Activated CD8-positive, alpha-beta memory T cell treated with anti-CD3 and anti-CD28 coated beads, Interleukin-2, amount 10 ng/mL, durations not matched to agents 7 days and 5 days (primary cell): Measurements from ENCODE around the gene CACNA1B. TPM values are rescaled to one million over a fixed set of nuclear protein-coding genes. Genes with fewer than 3 reads are reported as not detected.
"Not testable (repeated sequence)": the region's sequence is repeated elsewhere in the genome, so short reads cannot be mapped to it uniquely, and the experiment has no call there.

ENCODE experiments used
- ATAC-seq: fragments of 150-1000 bp; cut with Tn5 transposase; one replicate; pipeline ENCODE4 v1.10.0; 2021; ENCODE audit warnings: moderate library complexity
- CTCF ChIA-PET: fragments of 350-600 bp; sonication (Branson Sonifier 250); formaldehyde crosslinking; loops from one replicate; lab custom pipeline; 2021; ENCODE audit warnings: antibody characterized with exemption; lab: Charles Lee
- DNase-seq: peaks from one replicate; pipeline ENCODE4 v3.0.0-alpha.2; 2020
- H3K27ac Mint-ChIP-seq: one replicate; pipeline ENCODE4 v1.8.0; 2021; ENCODE audit warnings: mild to moderate bottlenecking, mixed read lengths
- H3K27me3 Mint-ChIP-seq: one replicate; pipeline ENCODE4 v1.8.0; 2021; ENCODE audit warnings: mixed read lengths
- H3K36me3 Mint-ChIP-seq: one replicate; pipeline ENCODE4 v1.8.0; 2021; ENCODE audit warnings: mild to moderate bottlenecking, mixed read lengths
- H3K4me1 Mint-ChIP-seq: one replicate; pipeline ENCODE4 v1.8.0; 2021; ENCODE audit warnings: mixed read lengths
- H3K4me3 Mint-ChIP-seq: one replicate; pipeline ENCODE4 v1.8.0; 2021; ENCODE audit warnings: mild to moderate bottlenecking, moderate library complexity, mixed read lengths
- H3K9me3 Mint-ChIP-seq: one replicate; pipeline ENCODE4 v1.8.0; 2022; ENCODE audit warnings: low read depth, mixed read lengths
- total RNA-seq, 2 experiments: library from RNA; stranded (reverse); gene quantifications; one replicate each; pipeline ENCODE4 v1.2.3, GENCODE V29; 2021

Gene CACNA1B
- total RNA-seq, 2 experiments from 2014 or later, result not detected

- H3K4me3 Mint-ChIP-seq, result no peak overlapping the region
- ATAC-seq, result no peak
Observed at GRCh38 chr9:137875354-137875753, 2.2 kb upstream of the CACNA1B start.

GRCh38 chr9:137875846-137876245 lies 1.7 kb upstream of the CACNA1B start:
- Mint-ChIP-seq H3K36me3 (peaks cover 3% of the 10 kb centered on the region), H3K4me1 (no peaks in the 10 kb centered on the region), H3K27ac (no peak overlapping the region), H3K9me3 (no peaks in the 10 kb centered on the region), H3K27me3 (peaks cover 6% of the 10 kb centered on the region), H3K4me3 (no peak overlapping the region)
- no peak for DNase-seq
- CTCF ChIA-PET, result no interaction called here
- ATAC-seq, result no peak

More at GRCh38 chr9:137875354-137875753, 2.2 kb upstream of the CACNA1B start:
- Mint-ChIP-seq H3K27me3 (peaks cover 6% of the 10 kb centered on the region), H3K4me1 (no peaks in the 10 kb centered on the region), H3K36me3 (peaks cover 3% of the 10 kb centered on the region), H3K27ac (no peak overlapping the region), H3K9me3 (no peaks in the 10 kb centered on the region)
- DNase-seq, result no peak
- CTCF ChIA-PET, result no interaction called here

DNA sequence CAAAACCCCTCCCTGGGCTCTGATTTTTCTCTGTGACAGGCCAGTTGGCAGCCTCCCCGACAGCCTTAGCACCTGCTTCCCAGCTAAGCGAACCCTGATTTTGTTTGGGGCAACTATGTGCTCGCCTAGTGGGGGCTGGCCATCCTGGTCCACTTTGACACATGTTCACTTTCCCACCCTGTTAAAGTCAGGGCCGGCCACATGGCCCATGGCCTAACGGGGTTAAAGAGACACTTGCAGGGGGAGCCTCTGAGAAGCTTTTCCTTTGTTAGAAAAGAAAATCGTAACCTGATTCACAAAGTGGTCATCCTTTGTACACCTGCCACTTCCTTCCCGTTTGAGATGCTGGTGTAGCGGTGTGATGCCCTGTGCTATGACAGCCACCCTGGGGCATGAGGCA lies 1.3 kb upstream of the CACNA1B start:
- Mint-ChIP-seq H3K4me3 (no peak overlapping the region), H3K27me3 (peaks cover 6% of the 10 kb centered on the region), H3K4me1 (no peaks in the 10 kb centered on the region), H3K9me3 (no peaks in the 10 kb centered on the region), H3K27ac (no peak overlapping the region), H3K36me3 (peaks cover 3% of the 10 kb centered on the region)
- CTCF ChIA-PET, result no interaction called here
- ATAC-seq (no peak), DNase-seq (no peak)

DNA sequence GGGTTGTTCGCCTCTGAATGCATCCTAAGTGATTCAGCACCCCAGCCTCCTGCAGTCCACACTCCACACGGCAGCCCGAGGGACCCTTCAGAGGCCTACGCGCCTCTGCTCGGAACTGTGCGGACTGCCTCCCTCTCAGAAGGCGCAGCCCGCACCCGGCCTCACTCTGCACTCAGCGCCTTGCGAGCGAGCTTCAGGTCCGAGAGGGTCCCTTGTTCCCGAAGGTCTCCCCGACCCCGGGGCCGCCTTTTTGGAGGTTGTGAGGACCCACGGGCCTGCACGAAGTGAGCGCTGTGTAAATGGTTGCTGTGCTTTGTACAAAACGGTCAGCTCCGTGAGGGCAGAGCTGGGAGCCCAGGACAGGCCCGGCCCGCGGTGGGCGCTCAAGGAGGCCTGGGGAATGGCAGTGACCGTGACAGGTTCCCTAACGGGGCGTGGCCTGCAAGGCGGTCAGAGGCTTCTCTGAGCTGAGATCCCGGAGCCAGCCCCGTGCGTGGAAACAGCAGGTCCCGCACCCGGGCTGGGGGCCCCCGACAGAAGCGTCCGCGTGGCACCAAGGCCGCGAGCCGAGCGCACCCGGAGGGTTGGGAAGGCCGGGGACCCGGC lies 698 bp upstream of the CACNA1B start:
- CTCF ChIA-PET, result no interaction called here
- no peak overlapping the region for H3K4me3 Mint-ChIP-seq
- peaks cover 3% of the 10 kb centered on the region for H3K36me3 Mint-ChIP-seq
- H3K27ac Mint-ChIP-seq, result no peak overlapping the region
- peaks cover 6% of the 10 kb centered on the region for H3K27me3 Mint-ChIP-seq
- H3K9me3 Mint-ChIP-seq, result no peaks in the 10 kb centered on the region
- no peak for DNase-seq
- H3K4me1 Mint-ChIP-seq, result no peaks in the 10 kb centered on the region
- ATAC-seq, result no peak

- Mint-ChIP-seq H3K36me3 (peaks cover 3% of the 10 kb centered on the region), H3K4me1 (no peaks in the 10 kb centered on the region), H3K27me3 (peaks cover 6% of the 10 kb centered on the region), H3K9me3 (no peaks in the 10 kb centered on the region), H3K4me3 (no peak overlapping the region), H3K27ac (no peak overlapping the region)
- DNase-seq, result no peak
- CTCF ChIA-PET, result no interaction called here
- ATAC-seq, result peak; percentile 57
Observed at GRCh38 chr9:137878146-137878941, 762 bp downstream of the CACNA1B start.

DNA sequence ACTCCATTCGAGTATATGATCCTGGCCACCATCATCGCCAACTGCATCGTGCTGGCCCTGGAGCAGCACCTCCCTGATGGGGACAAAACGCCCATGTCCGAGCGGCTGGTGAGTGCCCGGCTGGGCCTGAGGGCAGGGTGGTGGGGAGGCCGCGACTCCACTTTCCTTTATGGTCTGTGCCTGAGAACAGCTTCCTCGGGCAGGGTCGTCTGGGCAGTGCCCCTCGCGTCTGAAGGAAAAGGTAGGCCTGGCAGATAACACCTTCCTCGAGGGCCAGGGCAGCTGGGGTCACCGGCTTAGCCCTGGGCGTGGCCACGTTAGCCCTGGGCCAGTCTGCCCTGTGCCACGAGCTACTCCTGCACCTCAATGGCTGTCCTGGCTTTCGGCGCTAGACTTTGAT lies 1.5 kb downstream of the CACNA1B start:
- CTCF ChIA-PET, result no interaction called here
- H3K36me3 Mint-ChIP-seq, result peaks cover 3% of the 10 kb centered on the region
- H3K4me1 Mint-ChIP-seq, result no peaks in the 10 kb centered on the region
- peaks cover 6% of the 10 kb centered on the region for H3K27me3 Mint-ChIP-seq
- no peak overlapping the region for H3K4me3 Mint-ChIP-seq
- ATAC-seq, result no peak
- H3K9me3 Mint-ChIP-seq, result no peaks in the 10 kb centered on the region
- DNase-seq, result no peak
- no peak overlapping the region for H3K27ac Mint-ChIP-seq

DNA sequence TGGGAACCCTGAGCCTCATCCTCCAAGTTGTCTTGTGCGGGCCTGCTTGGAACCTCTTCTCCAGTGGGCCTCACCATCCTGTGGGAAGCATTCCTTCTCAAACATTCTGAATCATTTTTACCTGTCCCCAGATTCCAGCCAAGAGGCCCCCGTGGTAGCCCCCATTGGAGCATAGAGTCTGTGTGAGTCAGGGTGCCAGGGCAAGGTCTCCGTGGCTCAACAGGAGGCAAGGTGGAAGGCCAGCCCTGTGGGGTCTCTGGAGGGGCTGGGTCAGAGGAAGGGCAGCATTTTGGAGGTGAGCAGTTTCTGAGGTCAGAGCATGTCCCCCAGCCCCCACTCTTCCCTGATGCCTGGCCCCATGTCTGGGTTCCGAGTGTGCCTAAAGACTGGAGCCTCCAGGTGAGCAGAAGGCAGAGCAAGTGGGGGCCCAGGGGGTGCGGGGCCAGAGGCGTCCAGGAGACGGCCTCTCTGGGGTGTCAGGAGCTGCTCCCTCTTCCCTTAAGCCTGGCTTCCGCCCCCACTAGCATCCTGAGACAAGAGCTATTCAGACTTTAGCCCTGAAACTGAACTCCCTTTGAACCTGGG lies 2.1 kb downstream of the CACNA1B start:
- DNase-seq, result no peak
- peaks cover 6% of the 10 kb centered on the region for H3K27me3 Mint-ChIP-seq
- no peaks in the 10 kb centered on the region for H3K9me3 Mint-ChIP-seq
- CTCF ChIA-PET, result no interaction called here
- no peak overlapping the region for H3K27ac Mint-ChIP-seq
- H3K36me3 Mint-ChIP-seq, result peaks cover 3% of the 10 kb centered on the region
- no peak overlapping the region for H3K4me3 Mint-ChIP-seq
- no peak for ATAC-seq
- H3K4me1 Mint-ChIP-seq, result no peaks in the 10 kb centered on the region

- Mint-ChIP-seq H3K27me3 (peaks cover 6% of the 10 kb centered on the region), H3K9me3 (no peaks in the 10 kb centered on the region), H3K36me3 (peaks cover 3% of the 10 kb centered on the region), H3K4me1 (no peaks in the 10 kb centered on the region), H3K27ac (no peak overlapping the region), H3K4me3 (no peak overlapping the region)
- DNase-seq (no peak), ATAC-seq (no peak)
- CTCF ChIA-PET, result no interaction called here
Observed at GRCh38 chr9:137880160-137880975, 2.8 kb downstream of the CACNA1B start.

GRCh38 chr9:137880976-137881530 lies 3.5 kb downstream of the CACNA1B start:
- Mint-ChIP-seq H3K27me3 (peaks cover 6% of the 10 kb centered on the region), H3K4me3 (no peak overlapping the region), H3K9me3 (no peaks in the 10 kb centered on the region), H3K4me1 (no peaks in the 10 kb centered on the region), H3K36me3 (peaks cover 3% of the 10 kb centered on the region), H3K27ac (no peak overlapping the region)
- DNase-seq (no peak), ATAC-seq (no peak)
- CTCF ChIA-PET, result no interaction called here

DNA sequence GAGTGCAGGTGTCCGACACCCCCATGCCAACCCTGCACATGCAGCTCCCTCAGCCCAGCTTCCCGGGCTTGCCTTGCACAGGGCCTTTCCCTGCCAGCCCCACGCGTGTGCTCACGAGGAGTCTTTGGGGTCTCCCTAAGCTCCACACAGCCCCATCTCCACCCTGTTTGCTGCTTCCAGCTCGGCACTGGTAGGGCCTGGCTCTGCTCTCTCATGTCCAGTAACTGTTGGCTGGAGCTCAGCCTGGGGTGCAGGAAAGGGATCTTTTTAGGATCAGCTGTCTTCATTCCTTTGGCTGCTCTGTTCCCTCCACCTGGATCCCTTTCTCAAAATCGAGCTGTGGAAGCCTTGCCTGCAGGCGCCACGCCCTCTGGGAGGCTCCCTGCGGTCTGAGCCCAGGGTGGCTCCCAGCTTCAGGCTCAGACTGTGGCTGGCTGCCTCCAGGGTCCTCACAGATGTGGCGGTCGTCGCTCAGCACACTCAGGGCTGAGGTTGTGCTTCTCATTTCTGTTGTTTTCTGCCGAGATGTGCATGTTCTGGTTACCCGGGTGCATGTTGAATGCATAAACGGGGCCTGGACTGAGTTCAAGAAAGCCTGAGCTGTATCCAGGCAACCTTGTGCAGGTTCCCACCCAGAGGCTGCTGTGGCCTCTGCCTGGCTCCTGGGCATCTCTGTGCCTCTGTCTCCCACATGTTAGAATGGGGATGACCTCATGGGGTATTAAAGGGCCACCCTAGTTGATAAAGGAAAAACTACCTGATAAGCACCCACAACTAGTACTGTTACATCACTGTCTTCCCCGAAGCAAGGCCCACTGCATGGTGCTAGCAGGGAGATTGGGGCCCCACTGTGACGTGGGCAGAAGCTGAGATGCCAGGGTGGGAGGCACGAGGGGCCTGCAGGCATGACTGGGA lies 4.3 kb downstream of the CACNA1B start:
- Mint-ChIP-seq H3K4me1 (no peaks in the 10 kb centered on the region), H3K36me3 (no peaks in the 10 kb centered on the region), H3K27ac (no peak overlapping the region), H3K9me3 (no peaks in the 10 kb centered on the region), H3K27me3 (peaks cover 2% of the 10 kb centered on the region), H3K4me3 (no peak overlapping the region)
- ATAC-seq (no peak), DNase-seq (no peak)
- CTCF ChIA-PET, result no interaction called here

DNA sequence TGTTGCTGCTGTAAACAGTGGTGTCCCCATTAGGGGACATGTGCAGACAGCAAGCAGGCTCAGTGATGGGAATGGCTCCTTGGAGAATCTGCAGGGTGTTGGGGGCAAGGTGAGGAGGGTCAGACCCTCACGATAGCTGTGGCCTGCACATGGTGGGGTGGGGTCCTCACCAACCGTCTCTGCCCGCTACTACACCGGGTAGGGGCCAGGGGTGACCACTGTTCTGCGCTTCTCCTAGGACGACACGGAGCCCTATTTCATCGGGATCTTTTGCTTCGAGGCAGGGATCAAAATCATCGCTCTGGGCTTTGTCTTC lies 4.9 kb downstream of the CACNA1B start:
- Mint-ChIP-seq H3K27me3 (peaks cover 2% of the 10 kb centered on the region), H3K9me3 (no peaks in the 10 kb centered on the region), H3K4me3 (no peak overlapping the region), H3K27ac (no peak overlapping the region), H3K36me3 (no peaks in the 10 kb centered on the region), H3K4me1 (no peaks in the 10 kb centered on the region)
- CTCF ChIA-PET, result no interaction called here
- DNase-seq (no peak), ATAC-seq (no peak)

DNA sequence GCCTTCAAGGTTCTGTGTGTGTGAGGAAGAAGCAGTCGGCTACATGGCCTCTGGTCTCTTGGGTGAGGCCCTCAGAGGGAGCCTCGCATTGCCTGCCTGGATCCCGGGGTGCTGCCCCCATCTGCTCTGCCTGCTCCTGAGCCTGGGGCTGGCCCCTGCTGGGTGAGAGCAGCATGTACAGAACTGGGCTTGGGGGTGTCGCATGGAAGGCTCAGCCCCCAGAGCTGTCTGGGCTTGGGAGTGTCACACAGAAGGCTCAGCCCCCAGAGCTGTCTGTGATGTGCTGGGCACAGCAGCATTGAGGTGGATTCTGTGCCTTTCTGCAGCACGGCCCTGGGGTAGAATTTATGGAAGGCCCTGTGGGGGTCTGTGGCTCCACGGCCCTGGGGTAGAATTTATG lies 6.4 kb downstream of the CACNA1B start:
- CTCF ChIA-PET, H3K4me3 Mint-ChIP-seq: not testable (repeated sequence)

More for the DNA sequence above, 6.4 kb downstream of the CACNA1B start:
- not testable (repeated sequence) for H3K9me3 Mint-ChIP-seq, ATAC-seq, H3K27ac Mint-ChIP-seq, H3K4me1 Mint-ChIP-seq, H3K27me3 Mint-ChIP-seq, H3K36me3 Mint-ChIP-seq, DNase-seq
